ENCODE measurements around the gene CMTM8.

The CMTM8 gene

DNA sequence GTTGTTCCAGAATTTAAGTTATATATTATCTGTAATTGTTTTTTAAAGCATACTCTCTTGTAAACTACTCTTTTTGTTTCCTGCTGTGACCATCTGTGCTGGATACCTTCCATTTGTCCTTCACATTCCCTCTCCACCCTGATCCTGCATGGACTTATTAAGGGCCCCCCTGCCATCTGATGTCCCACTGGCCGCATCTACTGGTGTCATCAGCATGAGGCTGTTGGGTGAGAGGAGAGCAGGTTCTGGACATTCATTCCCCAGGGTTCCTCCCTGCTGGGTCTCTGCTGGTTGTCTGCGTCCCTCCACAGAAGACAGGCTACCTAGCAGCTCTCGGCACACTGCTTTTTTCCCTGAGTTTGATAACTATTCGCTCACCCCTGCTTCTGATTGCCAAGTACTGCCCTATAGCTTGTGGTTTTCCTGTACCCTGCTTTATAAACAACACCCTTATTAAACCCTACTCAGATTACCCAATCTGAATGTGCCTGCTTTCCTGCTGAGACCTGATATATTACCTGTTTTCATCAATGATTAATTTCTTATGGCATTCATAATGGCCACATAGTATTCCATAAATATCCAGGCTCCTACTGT lies 7.7 kb downstream of the CMTM8 start:
- no peak for TF ChIP-seq TARDBP (IDR thresholded peaks at IDR 0.05)
- no peak for DNase-seq (ENCODE audit: extremely low spot score)
- CTCF ChIA-PET, result interaction anchor here (0.5 kb wide), 1 partner anchor 12 kb away, joined by 3 read pairs; no protein-coding TSS in a partner anchor
- POLR2A ChIA-PET, result no interaction called here

DNA sequence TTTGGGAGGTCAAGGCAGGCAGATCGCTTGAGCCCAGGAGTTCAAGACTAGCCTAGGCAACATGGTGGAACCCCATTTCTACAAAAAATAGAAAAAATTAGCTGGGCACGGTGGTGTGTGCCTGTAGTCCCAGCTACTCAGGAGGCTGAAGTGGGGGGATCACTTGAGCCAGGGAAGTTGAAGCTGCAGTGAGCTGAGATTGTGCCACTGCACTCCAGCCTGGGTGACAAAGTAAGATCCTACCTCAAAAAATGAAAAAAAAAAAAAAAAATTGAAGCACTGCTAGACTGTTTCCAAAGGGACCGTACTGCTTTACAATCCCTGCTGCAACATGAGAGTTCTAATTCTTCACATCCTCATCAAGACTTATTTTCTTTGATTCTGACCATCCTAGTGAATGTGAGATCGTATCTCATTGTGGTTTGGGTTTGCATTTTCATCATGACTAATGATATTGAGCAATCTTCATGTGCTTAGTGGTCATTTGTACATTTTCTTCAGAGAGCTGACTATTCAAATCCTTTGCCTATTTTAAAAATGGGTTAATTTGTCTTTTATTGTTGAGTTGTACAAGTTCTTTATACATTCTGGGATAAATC lies 10.8 kb downstream of the CMTM8 start:
- ChIA-PET CTCF (interaction anchor here (1.3 kb wide), 1 partner anchor 9 kb away, joined by 8 read pairs; no protein-coding TSS in a partner anchor), POLR2A (no interaction called here)
- TF ChIP-seq FOXA1 (IDR thresholded peaks at IDR 0.05), result no peak
- TF ChIP-seq HDGF (IDR thresholded peaks at IDR 0.05; ENCODE audit: borderline replicate concordance), result no peak
- no peak for TF ChIP-seq ZNF384 (IDR thresholded peaks at IDR 0.05)
- no peak for TF ChIP-seq FOXK2 (IDR thresholded peaks at IDR 0.05)
- no peak for TF ChIP-seq NFRKB (IDR thresholded peaks at IDR 0.05)
- no peak for TF ChIP-seq BHLHE40 (IDR thresholded peaks at IDR 0.05; ENCODE audit: borderline replicate concordance)
- TF ChIP-seq, protein P1, sequence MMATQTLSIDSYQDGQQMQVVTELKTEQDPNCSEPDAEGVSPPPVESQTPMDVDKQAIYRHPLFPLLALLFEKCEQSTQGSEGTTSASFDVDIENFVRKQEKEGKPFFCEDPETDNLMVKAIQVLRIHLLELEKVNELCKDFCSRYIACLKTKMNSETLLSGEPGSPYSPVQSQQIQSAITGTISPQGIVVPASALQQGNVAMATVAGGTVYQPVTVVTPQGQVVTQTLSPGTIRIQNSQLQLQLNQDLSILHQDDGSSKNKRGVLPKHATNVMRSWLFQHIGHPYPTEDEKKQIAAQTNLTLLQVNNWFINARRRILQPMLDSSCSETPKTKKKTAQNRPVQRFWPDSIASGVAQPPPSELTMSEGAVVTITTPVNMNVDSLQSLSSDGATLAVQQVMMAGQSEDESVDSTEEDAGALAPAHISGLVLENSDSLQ (IDR thresholded peaks at IDR 0.05), result no peak
- no peak for TF ChIP-seq ELF4 (IDR thresholded peaks at IDR 0.05)
- TF ChIP-seq L3MBTL2 (conservative IDR thresholded peaks at IDR 0.05), result no peak
- TF ChIP-seq SUZ12 (IDR thresholded peaks at IDR 0.05), result no peak
- TF ChIP-seq FOXM1 (IDR thresholded peaks at IDR 0.05; ENCODE audit: borderline replicate concordance), result no peak
- no peak for TF ChIP-seq ARNT (IDR thresholded peaks at IDR 0.05)
- DNase-seq (ENCODE audit: extremely low spot score), result no peak

DNA sequence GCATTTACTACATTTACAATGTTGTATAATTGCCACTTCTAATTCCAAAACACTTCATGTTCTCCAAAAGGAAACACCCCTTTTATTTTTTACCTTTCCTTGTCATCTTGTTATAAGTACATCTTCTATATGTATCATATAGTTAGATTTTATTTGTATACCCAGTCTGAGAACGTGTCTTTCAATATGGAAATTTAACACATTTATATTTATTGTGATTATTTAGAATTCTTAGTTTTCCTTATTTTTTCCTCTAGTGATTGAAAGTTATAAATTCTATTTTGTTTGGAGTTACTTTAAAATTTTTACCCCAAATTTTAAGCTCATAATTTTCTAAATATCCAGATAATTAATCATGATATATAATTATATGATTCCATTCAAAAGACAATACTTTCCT lies 15.8 kb downstream of the CMTM8 start:
- ChIA-PET POLR2A (no interaction called here), CTCF (no interaction called here)
- DNase-seq (ENCODE audit: extremely low spot score), result no peak
- TF ChIP-seq NFRKB (IDR thresholded peaks at IDR 0.05) (no peak), FOXA1 (IDR thresholded peaks at IDR 0.05) (no peak), ELF4 (IDR thresholded peaks at IDR 0.05) (no peak), FOXM1 (IDR thresholded peaks at IDR 0.05; ENCODE audit: borderline replicate concordance) (no peak), SP1 (IDR thresholded peaks at IDR 0.05) (no peak), ARNT (IDR thresholded peaks at IDR 0.05) (no peak), HDGF (IDR thresholded peaks at IDR 0.05; ENCODE audit: borderline replicate concordance) (no peak), ZNF384 (IDR thresholded peaks at IDR 0.05) (no peak), CTBP1 (IDR thresholded peaks at IDR 0.05; ENCODE audit: borderline replicate concordance) (no peak), BHLHE40 (IDR thresholded peaks at IDR 0.05; ENCODE audit: borderline replicate concordance) (no peak), FOXK2 (IDR thresholded peaks at IDR 0.05) (no peak), L3MBTL2 (conservative IDR thresholded peaks at IDR 0.05) (no peak), SUZ12 (IDR thresholded peaks at IDR 0.05) (no peak), LEF1 (IDR thresholded peaks at IDR 0.05; ENCODE audit: borderline replicate concordance) (no peak), TARDBP (IDR thresholded peaks at IDR 0.05) (no peak)
- TF ChIP-seq, protein P1 (IDR thresholded peaks at IDR 0.05), result no peak

DNA sequence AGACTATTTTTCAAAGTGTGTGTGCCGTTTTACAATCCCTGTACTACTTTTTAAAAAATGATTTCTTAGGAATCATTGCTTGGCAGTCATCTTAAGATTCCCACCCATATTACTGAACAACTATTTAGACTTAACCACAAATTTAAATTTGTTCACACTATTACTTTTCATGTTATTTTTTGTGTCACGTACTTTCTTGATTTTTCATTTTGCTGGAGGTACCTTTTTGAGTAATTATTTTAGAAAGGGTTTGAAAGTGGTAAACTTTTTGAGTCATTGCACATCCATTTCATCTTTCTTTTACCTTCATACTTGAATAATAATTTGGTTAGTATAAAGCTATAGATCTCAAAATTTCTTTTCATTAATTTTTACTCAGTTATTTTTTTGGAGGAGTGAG lies 16.9 kb downstream of the CMTM8 start:
- DNase-seq (ENCODE audit: extremely low spot score), result no peak
- TF ChIP-seq FOXA1 (IDR thresholded peaks at IDR 0.05) (no peak), FOXK2 (IDR thresholded peaks at IDR 0.05) (no peak)
- CTCF ChIA-PET, result no interaction called here
- POLR2A ChIA-PET, result no interaction called here

DNA sequence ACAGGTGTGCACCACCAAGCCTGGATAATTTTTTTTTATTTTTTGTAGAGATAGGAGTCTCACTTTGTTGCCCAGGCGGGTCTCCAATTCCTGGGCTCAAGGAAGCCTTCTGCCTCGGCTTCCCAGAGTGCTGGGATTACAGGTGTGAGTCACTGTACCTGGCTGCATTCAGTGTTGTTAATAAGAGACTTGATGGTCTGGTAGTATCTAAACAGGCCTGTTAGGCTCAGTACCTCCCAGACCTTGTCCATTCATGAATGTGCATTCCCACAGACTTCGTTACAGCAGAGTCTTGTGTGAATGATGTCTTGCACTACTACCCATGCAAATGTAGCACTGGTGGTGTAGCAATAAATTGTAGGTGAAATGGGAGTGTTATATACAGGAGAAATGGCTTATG lies 17.7 kb downstream of the CMTM8 start:
- TF ChIP-seq ZNF384 (IDR thresholded peaks at IDR 0.05) (no peak), L3MBTL2 (conservative IDR thresholded peaks at IDR 0.05) (no peak), SUZ12 (IDR thresholded peaks at IDR 0.05) (no peak), CTBP1 (IDR thresholded peaks at IDR 0.05; ENCODE audit: borderline replicate concordance) (no peak), BHLHE40 (IDR thresholded peaks at IDR 0.05; ENCODE audit: borderline replicate concordance) (no peak), FOXK2 (IDR thresholded peaks at IDR 0.05) (no peak), SP1 (IDR thresholded peaks at IDR 0.05) (no peak), ARNT (IDR thresholded peaks at IDR 0.05) (no peak), ELF4 (IDR thresholded peaks at IDR 0.05) (no peak), FOXA1 (IDR thresholded peaks at IDR 0.05) (no peak), LEF1 (IDR thresholded peaks at IDR 0.05; ENCODE audit: borderline replicate concordance) (no peak), NFRKB (IDR thresholded peaks at IDR 0.05) (no peak), HDGF (IDR thresholded peaks at IDR 0.05; ENCODE audit: borderline replicate concordance) (no peak), FOXM1 (IDR thresholded peaks at IDR 0.05; ENCODE audit: borderline replicate concordance) (no peak), TARDBP (IDR thresholded peaks at IDR 0.05) (no peak)
- TF ChIP-seq, protein P1 (IDR thresholded peaks at IDR 0.05), result no peak
- POLR2A ChIA-PET, result no interaction called here
- CTCF ChIA-PET, result no interaction called here
- DNase-seq (ENCODE audit: extremely low spot score), result no peak

DNA sequence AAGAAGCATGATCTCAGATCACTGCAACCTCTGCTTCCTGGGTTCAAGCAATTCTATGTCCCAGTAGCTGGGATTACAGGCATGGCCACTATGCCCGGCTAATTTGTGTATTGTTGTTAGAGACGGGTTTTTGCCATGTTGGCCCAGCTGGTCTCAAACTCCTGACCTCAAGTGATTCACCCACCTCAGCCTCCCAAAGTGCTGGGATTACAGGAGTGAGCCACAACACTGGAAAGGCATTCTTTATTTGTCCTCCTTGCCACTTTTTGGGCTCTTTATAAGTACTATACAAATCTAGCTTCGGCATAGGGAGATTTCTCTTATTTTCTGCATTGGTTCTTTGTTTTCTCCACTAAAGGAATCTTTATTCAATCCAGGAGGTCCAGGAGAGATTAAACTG lies 18.6 kb downstream of the CMTM8 start:
- DNase-seq (ENCODE audit: extremely low spot score), result no peak
- CTCF ChIA-PET, result no interaction called here
- no peak for TF ChIP-seq FOXK2 (IDR thresholded peaks at IDR 0.05)
- no peak for TF ChIP-seq ELF4 (IDR thresholded peaks at IDR 0.05)
- TF ChIP-seq SP1 (IDR thresholded peaks at IDR 0.05), result no peak
- no peak for TF ChIP-seq NFRKB (IDR thresholded peaks at IDR 0.05)
- TF ChIP-seq ARNT (IDR thresholded peaks at IDR 0.05), result no peak
- no peak for TF ChIP-seq LEF1 (IDR thresholded peaks at IDR 0.05; ENCODE audit: borderline replicate concordance)
- TF ChIP-seq BHLHE40 (IDR thresholded peaks at IDR 0.05; ENCODE audit: borderline replicate concordance), result no peak
- TF ChIP-seq SUZ12 (IDR thresholded peaks at IDR 0.05), result no peak
- TF ChIP-seq HDGF (IDR thresholded peaks at IDR 0.05; ENCODE audit: borderline replicate concordance), result no peak
- TF ChIP-seq, protein P1 (IDR thresholded peaks at IDR 0.05), result no peak
- no peak for TF ChIP-seq FOXA1 (IDR thresholded peaks at IDR 0.05)
- TF ChIP-seq TARDBP (IDR thresholded peaks at IDR 0.05), result no peak
- no peak for TF ChIP-seq L3MBTL2 (conservative IDR thresholded peaks at IDR 0.05)
- no peak for TF ChIP-seq FOXM1 (IDR thresholded peaks at IDR 0.05; ENCODE audit: borderline replicate concordance)
- no peak for TF ChIP-seq CTBP1 (IDR thresholded peaks at IDR 0.05; ENCODE audit: borderline replicate concordance)
- POLR2A ChIA-PET, result no interaction called here
